HepG2 (cell line): ENCODE data around the gene CLCN2. TPM values are rescaled to one million over a fixed set of nuclear protein-coding genes. Genes with fewer than 3 reads are reported as not detected.
A peak's percentile ranks its signal among the peaks of the same experiment; 100 is the strongest.

ENCODE experiments used
- ATAC-seq: fragments of 200-7000 bp; cut with Tn5 transposase; 3 replicates; pipeline ENCODE4 v1.9.1; 2020; ENCODE audit warnings: mild to moderate bottlenecking, moderate library complexity
- BruUV-seq: library from RNA; stranded (reverse); fragments of 400-500 nt; replicated peaks from 2 replicates; lab custom pipeline; 2021; lab: Mats Ljungman, UMichigan
- CTCF ChIA-PET: fragments of 300-600 bp; formaldehyde crosslinking; extraction: SDS; loops from one replicate; lab custom pipeline; 2021; ENCODE audit warnings: low total read pairs, inconsistent platforms, low intra/inter-chr PET ratio; lab: Yijun Ruan, JAX
- POLR2A ChIA-PET: fragments of 350-600 bp; sonication (Branson Sonifier 250); formaldehyde crosslinking; loops from one replicate; lab custom pipeline; 2020; ENCODE audit warnings: antibody characterized with exemption, inconsistent platforms; lab: Yijun Ruan, JAX
- DNase-seq: peaks from one replicate; pipeline ENCODE4 v3.0.0-alpha.2; 2015; ENCODE audit warnings: low spot score
- FAIRE-seq: peaks from 3 replicates; lab custom pipeline; 2011; peaks lifted over from hg19 to GRCh38; lab: Jason Lieb, UNC
- H2AFZ ChIP-seq: one replicate; pipeline ENCODE4 v1.6.1; 2011; ENCODE audit warnings: low read length, inconsistent platforms
- H3K27ac ChIP-seq: fragments of 300-600 bp; 3 replicates; pipeline ENCODE4 v1.8.0; 2011; ENCODE audit warnings: mixed run types, mild to moderate bottlenecking, mixed read lengths, low read length, inconsistent platforms; ENCODE audit not compliant: insufficient read depth; ENCODE audit errors: extremely low read length
- H3K27me3 ChIP-seq, 2 experiments: fragments of 200-600 bp in 1 of 2; 2 replicates in 1 of 2; 3 replicates in 1 of 2; pipeline versions ENCODE4 v1.6.0 to v1.8.0; 2011; ENCODE audit warnings: low read length in 2 of 2, mild to moderate bottlenecking in 2 of 2, moderate library complexity in 2 of 2, inconsistent platforms in 1 of 2; ENCODE audit not compliant: insufficient read depth in 2 of 2, control insufficient read depth in 1 of 2
- H3K36me3 ChIP-seq, 2 experiments: fragments of 200-600 bp in 1 of 2; replicated peaks in 1 of 2; 2 replicates in 1 of 2; 3 replicates in 1 of 2; pipeline versions ENCODE4 v1.5.1 to v1.8.0; 2011; ENCODE audit warnings: low read length in 2 of 2, inconsistent platforms in 1 of 2; ENCODE audit not compliant: insufficient read depth in 2 of 2, control insufficient read depth in 1 of 2
- H3K4me1 ChIP-seq: 2 replicates; pipeline ENCODE4 v1.5.1; 2012; ENCODE audit warnings: low read length, inconsistent platforms; ENCODE audit not compliant: insufficient read depth
- H3K4me2 ChIP-seq: 2 replicates; pipeline ENCODE4 v1.6.0; 2011; ENCODE audit warnings: low read depth, low read length, inconsistent platforms
- H3K4me3 ChIP-seq, 3 experiments: fragments of 200-600 bp in 1 of 3; sonication (generic), shearing (Covaris generic) in 1 of 3; replicated peaks in 1 of 3; 2 replicates each; pipeline ENCODE4 v1.5.1; 2011 to 2016; ENCODE audit warnings: low read length in 3 of 3, inconsistent platforms in 2 of 3, low read depth in 2 of 3, mild to moderate bottlenecking in 2 of 3, control low read depth in 1 of 3, mixed read lengths in 1 of 3; ENCODE audit not compliant: insufficient read depth in 1 of 3
- H3K79me2 ChIP-seq: one replicate; pipeline ENCODE4 v1.6.1; 2011; ENCODE audit warnings: low read length, inconsistent platforms; ENCODE audit not compliant: insufficient read depth
- H3K9ac ChIP-seq: 2 replicates; pipeline ENCODE4 v1.6.0; 2011; ENCODE audit warnings: mild to moderate bottlenecking, low read depth, low read length, inconsistent platforms; ENCODE audit not compliant: insufficient read depth
- H3K9me3 ChIP-seq: 2 replicates; pipeline ENCODE4 v1.5.1; 2012; ENCODE audit warnings: mild to moderate bottlenecking, low read length
- H4K20me1 ChIP-seq: 2 replicates; pipeline ENCODE4 v1.6.0; 2011; ENCODE audit warnings: inconsistent platforms, mild to moderate bottlenecking, low read length, moderate library complexity; ENCODE audit not compliant: insufficient read depth
- AKAP8 ChIP-seq: sonication (generic); formaldehyde crosslinking; IDR thresholded peaks from 2 replicates; pipeline ENCODE4 v1.5.1; 2020; ENCODE audit warnings: mild to moderate bottlenecking, missing genetic modification reagents
- GABPA ChIP-seq, 2 experiments: IDR thresholded peaks; 2 replicates each; pipeline ENCODE4 v1.6.1; 2011 to 2016; ENCODE audit warnings: low read depth in 2 of 2, low read length in 1 of 2, missing biosample characterization in 1 of 2, missing genetic modification characterization in 1 of 2
- MTF1 ChIP-seq: sonication (generic); formaldehyde crosslinking; IDR thresholded peaks from 2 replicates; pipeline ENCODE4 v1.5.0; 2020; ENCODE audit warnings: missing genetic modification reagents
- PITX1 ChIP-seq: sonication (generic); formaldehyde crosslinking; IDR thresholded peaks from 2 replicates; pipeline ENCODE4 v1.5.1; 2020; ENCODE audit warnings: mild to moderate bottlenecking, missing genetic modification reagents
- RXRA ChIP-seq: sonication (generic); formaldehyde crosslinking; IDR thresholded peaks from 2 replicates; pipeline ENCODE4 v1.5.1; 2020; ENCODE audit warnings: missing genetic modification reagents
- TEAD3 ChIP-seq: optimal IDR thresholded peaks from 2 replicates; pipeline ENCODE3; 2016; ENCODE audit warnings: borderline replicate concordance
- ZNF768 ChIP-seq: sonication (generic); formaldehyde crosslinking; IDR thresholded peaks from 2 replicates; pipeline ENCODE4 v1.4.0; 2020; ENCODE audit warnings: missing genetic modification reagents
- ZSCAN25 ChIP-seq: sonication (generic); formaldehyde crosslinking; IDR thresholded peaks from 2 replicates; pipeline ENCODE4 v1.8.0; 2022; ENCODE audit warnings: mild to moderate bottlenecking, missing genetic modification reagents
- WGBS: methylation state at CpG from one replicate; pipeline ENCODE4 v1.1.6; 2017; ENCODE audit warnings: low lambda C conversion rate; 5-methylcytosine and 5-hydroxymethylcytosine counted together
- in situ Hi-C: cut with HindIII; loops from 2 replicates; pipeline ENCODE4 v1.10.0; 2017; ENCODE audit warnings: low pct_unique_long_range_greater_than_20kb; ENCODE audit not compliant: extremely low pct_ligation_motif_present
- intact Hi-C: fragments of 100-400 bp; cut with micrococcal nuclease; formaldehyde crosslinking; loops from one replicate; pipeline ENCODE4 v1.10.0; 2022; ENCODE audit not compliant: unreplicated experiment
- polyA plus RNA-seq, 8 experiments: library from polyadenylated mRNA; depleted of rRNA in 3 of 8; stranded (reverse) in 7 of 8; unstranded in 1 of 8; fragments of >200 nt; fragmentation: Illumina TruSeq in 4 of 8; extraction: Trizol in 4 of 8; gene quantifications; 2 replicates each; pipeline versions ENCODE4 v1.2.1 to v1.2.3, GENCODE V29; 2011 to 2016; ENCODE audit warnings: low read depth in 4 of 8, missing spikeins in 1 of 8, mixed read lengths in 1 of 8; ENCODE audit not compliant: insufficient read depth in 1 of 8
- total RNA-seq, 5 experiments: library from RNA; depleted of rRNA; stranded (reverse); fragments of >200 nt; fragmentation: Illumina TruSeq; extraction: Trizol; gene quantifications; 2 replicates each; pipeline ENCODE4 v1.2.3, GENCODE V29; 2016; ENCODE audit warnings: low read depth in 1 of 5
- TF ChIP-seq, protein P1 (sequence below): IDR thresholded peaks from 2 replicates; pipeline ENCODE4 v1.6.1; 2016; ENCODE audit warnings: low read depth, missing genetic modification reagents, missing compliant biosample characterization
- TF ChIP-seq, protein P2 (sequence below): sonication (generic); formaldehyde crosslinking; IDR thresholded peaks from 2 replicates; pipeline ENCODE4 v1.8.1; 2022; ENCODE audit warnings: mild to moderate bottlenecking, missing genetic modification reagents
- TF ChIP-seq, protein P3 (sequence below): sonication (generic); formaldehyde crosslinking; IDR thresholded peaks from 2 replicates; pipeline ENCODE4 v1.8.0; 2022; ENCODE audit warnings: mild to moderate bottlenecking, missing genetic modification reagents, moderate library complexity
- TF ChIP-seq, protein P4 (sequence below): sonication (generic); formaldehyde crosslinking; conservative IDR thresholded peaks from 2 replicates; pipeline ENCODE4 v1.5.0; 2020; ENCODE audit warnings: missing genetic modification reagents

Gene CLCN2
- total and polyA plus RNA-seq, 2 of the 13 experiments (the other 11 are each of a cell fraction or from before 2014, with no cell fraction given) = 11.4 to 13.5 TPM

DNA sequence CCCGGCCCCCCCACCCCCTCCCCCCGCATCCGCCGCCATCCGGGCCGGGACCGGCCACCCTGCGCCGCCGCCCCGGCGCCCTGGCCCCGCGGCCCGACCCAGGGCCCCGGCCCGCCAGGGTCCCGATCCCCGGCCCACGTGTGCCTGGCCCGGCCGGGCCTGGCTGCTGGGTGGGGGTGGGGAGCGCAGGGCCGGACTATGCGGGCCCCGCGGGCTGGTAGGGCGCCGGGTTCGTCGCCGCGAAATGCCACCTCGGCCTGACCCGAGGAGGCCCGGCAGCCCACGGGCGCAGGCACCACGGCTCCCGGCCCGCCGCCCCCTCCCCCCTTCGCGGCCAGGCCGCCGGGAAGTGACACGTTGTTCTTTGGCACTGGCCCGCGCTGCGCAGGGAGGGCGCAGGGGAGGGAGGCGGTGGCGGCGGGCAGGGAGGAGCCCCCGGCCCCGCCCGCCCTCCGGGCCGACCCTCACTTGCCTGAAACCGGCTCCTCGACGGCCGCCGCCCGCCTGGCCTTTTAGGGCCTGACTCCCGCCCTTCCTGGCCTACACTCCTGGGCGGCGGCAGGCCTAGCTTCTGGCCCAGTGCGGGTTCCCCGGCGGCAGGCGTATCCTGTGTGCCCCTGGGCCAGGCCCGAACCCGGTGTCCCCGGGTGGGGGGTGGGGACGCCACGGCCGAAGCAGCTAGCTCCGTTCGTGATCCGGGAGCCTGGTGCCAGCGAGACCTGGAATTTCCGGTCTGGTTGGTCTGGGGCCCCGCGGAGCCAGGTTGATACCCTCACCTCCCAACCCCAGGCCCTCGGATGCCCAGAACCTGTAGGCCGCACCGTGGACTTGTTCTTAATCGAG is 46.5 kb downstream of the CLCN2 start:
- ChIA-PET CTCF (interaction anchor here (0.6 kb wide), 1 partner anchor 103 kb away, joined by 3 read pairs; no protein-coding TSS in a partner anchor), POLR2A (interaction anchor here (0.7 to 1.9 kb wide), 8 partner anchors 9 to 158 kb away, joined by 3 to 10 read pairs (median 4); partner anchors contain the start of gene FAM131A)
- DNase-seq (peak; percentile 48), FAIRE-seq (no peak), ATAC-seq (peak; percentile 60)
- intact Hi-C loops (no loop called here), in situ Hi-C loops (no loop called here)
- Histone ChIP-seq H3K27ac (peak overlapping the region; percentile 91), H2AFZ (no peak overlapping the region), H3K4me1 (peaks cover 44% of the 10 kb centered on the region), H3K4me2 (peak overlapping the region; percentile 94), H3K27me3 (no peaks in the 10 kb centered on the region; a peak in 1 of 5 replicates), H4K20me1 (peaks cover 30% of the 10 kb centered on the region), H3K36me3 (peaks cover 9 to 33% of the 10 kb centered on the region in 2 experiments; a peak in 3 of 5 replicates), H3K9ac (peak overlapping the region; percentile 98), H3K79me2 (peaks cover 51% of the 10 kb centered on the region), H3K4me3 (peak overlapping the region; percentile 68 to 93 (median 86)), H3K9me3 (no peaks in the 10 kb centered on the region)
- WGBS = 0% methylated on average over 10 of the region's 89 CpGs
- TSS peak; percentile 71 for BruUV-seq
- TF ChIP-seq, protein P1, sequence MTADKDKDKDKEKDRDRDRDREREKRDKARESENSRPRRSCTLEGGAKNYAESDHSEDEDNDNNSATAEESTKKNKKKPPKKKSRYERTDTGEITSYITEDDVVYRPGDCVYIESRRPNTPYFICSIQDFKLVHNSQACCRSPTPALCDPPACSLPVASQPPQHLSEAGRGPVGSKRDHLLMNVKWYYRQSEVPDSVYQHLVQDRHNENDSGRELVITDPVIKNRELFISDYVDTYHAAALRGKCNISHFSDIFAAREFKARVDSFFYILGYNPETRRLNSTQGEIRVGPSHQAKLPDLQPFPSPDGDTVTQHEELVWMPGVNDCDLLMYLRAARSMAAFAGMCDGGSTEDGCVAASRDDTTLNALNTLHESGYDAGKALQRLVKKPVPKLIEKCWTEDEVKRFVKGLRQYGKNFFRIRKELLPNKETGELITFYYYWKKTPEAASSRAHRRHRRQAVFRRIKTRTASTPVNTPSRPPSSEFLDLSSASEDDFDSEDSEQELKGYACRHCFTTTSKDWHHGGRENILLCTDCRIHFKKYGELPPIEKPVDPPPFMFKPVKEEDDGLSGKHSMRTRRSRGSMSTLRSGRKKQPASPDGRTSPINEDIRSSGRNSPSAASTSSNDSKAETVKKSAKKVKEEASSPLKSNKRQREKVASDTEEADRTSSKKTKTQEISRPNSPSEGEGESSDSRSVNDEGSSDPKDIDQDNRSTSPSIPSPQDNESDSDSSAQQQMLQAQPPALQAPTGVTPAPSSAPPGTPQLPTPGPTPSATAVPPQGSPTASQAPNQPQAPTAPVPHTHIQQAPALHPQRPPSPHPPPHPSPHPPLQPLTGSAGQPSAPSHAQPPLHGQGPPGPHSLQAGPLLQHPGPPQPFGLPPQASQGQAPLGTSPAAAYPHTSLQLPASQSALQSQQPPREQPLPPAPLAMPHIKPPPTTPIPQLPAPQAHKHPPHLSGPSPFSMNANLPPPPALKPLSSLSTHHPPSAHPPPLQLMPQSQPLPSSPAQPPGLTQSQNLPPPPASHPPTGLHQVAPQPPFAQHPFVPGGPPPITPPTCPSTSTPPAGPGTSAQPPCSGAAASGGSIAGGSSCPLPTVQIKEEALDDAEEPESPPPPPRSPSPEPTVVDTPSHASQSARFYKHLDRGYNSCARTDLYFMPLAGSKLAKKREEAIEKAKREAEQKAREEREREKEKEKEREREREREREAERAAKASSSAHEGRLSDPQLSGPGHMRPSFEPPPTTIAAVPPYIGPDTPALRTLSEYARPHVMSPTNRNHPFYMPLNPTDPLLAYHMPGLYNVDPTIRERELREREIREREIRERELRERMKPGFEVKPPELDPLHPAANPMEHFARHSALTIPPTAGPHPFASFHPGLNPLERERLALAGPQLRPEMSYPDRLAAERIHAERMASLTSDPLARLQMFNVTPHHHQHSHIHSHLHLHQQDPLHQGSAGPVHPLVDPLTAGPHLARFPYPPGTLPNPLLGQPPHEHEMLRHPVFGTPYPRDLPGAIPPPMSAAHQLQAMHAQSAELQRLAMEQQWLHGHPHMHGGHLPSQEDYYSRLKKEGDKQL = no peak
- TF ChIP-seq AKAP8 (no peak), ZSCAN25 (CRISPR knock-in tag) (no peak), TEAD3 (CRISPR knock-in tag) (peak; percentile 16), GABPA (IDR thresholded peaks at IDR 0.05; ENCODE audit: low read depth, low read length) (peak; percentile 29; the same call in 1 of the 2 replicates), GABPA (CRISPR knock-in tag; IDR thresholded peaks at IDR 0.05; ENCODE audit: low read depth) (no peak), MTF1 (CRISPR knock-in tag) (0 out of 2 replicates have a peak, but pooled peaks have one; percentile 32), ZNF768 (peak; percentile 29; the same call in 1 of the 2 replicates), RXRA (peak; percentile 37; the same call in 1 of the 2 replicates), PITX1 (no peak)
- TF ChIP-seq, protein P2, sequence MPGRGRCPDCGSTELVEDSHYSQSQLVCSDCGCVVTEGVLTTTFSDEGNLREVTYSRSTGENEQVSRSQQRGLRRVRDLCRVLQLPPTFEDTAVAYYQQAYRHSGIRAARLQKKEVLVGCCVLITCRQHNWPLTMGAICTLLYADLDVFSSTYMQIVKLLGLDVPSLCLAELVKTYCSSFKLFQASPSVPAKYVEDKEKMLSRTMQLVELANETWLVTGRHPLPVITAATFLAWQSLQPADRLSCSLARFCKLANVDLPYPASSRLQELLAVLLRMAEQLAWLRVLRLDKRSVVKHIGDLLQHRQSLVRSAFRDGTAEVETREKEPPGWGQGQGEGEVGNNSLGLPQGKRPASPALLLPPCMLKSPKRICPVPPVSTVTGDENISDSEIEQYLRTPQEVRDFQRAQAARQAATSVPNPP (CRISPR knock-in tag) = 0 out of 2 replicates have a peak, but pooled peaks have one; percentile 28
- TF ChIP-seq, protein P3, sequence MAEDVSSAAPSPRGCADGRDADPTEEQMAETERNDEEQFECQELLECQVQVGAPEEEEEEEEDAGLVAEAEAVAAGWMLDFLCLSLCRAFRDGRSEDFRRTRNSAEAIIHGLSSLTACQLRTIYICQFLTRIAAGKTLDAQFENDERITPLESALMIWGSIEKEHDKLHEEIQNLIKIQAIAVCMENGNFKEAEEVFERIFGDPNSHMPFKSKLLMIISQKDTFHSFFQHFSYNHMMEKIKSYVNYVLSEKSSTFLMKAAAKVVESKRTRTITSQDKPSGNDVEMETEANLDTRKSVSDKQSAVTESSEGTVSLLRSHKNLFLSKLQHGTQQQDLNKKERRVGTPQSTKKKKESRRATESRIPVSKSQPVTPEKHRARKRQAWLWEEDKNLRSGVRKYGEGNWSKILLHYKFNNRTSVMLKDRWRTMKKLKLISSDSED (CRISPR knock-in tag) = no peak
- TF ChIP-seq, protein P4, sequence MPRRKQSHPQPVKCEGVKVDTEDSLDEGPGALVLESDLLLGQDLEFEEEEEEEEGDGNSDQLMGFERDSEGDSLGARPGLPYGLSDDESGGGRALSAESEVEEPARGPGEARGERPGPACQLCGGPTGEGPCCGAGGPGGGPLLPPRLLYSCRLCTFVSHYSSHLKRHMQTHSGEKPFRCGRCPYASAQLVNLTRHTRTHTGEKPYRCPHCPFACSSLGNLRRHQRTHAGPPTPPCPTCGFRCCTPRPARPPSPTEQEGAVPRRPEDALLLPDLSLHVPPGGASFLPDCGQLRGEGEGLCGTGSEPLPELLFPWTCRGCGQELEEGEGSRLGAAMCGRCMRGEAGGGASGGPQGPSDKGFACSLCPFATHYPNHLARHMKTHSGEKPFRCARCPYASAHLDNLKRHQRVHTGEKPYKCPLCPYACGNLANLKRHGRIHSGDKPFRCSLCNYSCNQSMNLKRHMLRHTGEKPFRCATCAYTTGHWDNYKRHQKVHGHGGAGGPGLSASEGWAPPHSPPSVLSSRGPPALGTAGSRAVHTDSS (CRISPR knock-in tag) = no peak
